Omental fat pad (tissue), 4 donors: Measurements from ENCODE around the gene SDHD. TPM values are rescaled to one million over a fixed set of nuclear protein-coding genes. Genes with fewer than 3 reads are reported as not detected.
A peak's percentile ranks its signal among the peaks of the same experiment; 100 is the strongest.

Source experiments
- ATAC-seq: fragments of 150-250 bp; one replicate; pipeline ENCODE4 v1.9.1; 2016; ENCODE audit warnings: mild to moderate bottlenecking, moderate library complexity; ENCODE audit not compliant: low FRiP score
- DNase-seq: peaks from one replicate; pipeline ENCODE4 v3.0.0-alpha.2; 2019; ENCODE audit warnings: low spot score
- CTCF ChIP-seq, 3 donors: fragments of 450-650 bp; IDR thresholded peaks; one replicate each; pipeline ENCODE4 v1.5.1; 2016 to 2017; ENCODE audit warnings: antibody characterized with exemption in 3 of 3, mild to moderate bottlenecking in 3 of 3, moderate library complexity in 2 of 3
- total RNA-seq, 4 donors: library from RNA; depleted of rRNA; stranded (reverse); fragments of >200 nt; gene quantifications; one replicate each; pipeline ENCODE4 v1.1.0, GENCODE V29; 2016

SDHD gene
- total RNA-seq, 4 donors from 2014 or later, result 85.0 to 145 (median 104) TPM

GRCh38 chr11:112123129-112123528 is 36.5 kb downstream of the SDHD start:
- no peak for TF ChIP-seq CTCF (IDR thresholded peaks at IDR 0.05)

DNA sequence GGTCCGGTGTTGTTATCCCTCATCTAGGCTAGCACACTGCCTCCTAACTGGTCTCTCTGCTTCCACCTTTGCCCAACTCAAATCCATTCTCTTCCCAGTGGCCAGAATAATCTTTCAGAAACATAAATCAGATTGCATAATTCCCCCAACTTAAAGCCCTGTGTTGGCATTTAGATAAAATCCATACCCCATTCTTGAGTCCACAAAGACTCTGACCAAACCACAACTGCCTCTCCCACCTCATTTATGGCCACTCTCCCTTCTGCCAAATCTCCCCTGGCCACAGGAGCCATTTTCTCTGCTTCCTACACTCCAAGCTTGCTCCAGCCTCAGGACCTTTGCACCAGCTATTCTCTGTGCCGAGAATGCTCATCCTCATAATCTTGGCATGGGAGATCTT is 40.4 kb downstream of the SDHD start:
- ATAC-seq, result no peak
- no peak for TF ChIP-seq CTCF (IDR thresholded peaks at IDR 0.05)
- DNase-seq, result no peak

More at GRCh38 chr11:112123129-112123528, 36.5 kb downstream of the SDHD start:
- DNase-seq, result no peak
- no peak for ATAC-seq

- ATAC-seq (no peak), DNase-seq (peak; percentile 37)
- TF ChIP-seq CTCF (IDR thresholded peaks at IDR 0.05), result no peak
Observed at GRCh38 chr11:112128483-112129121, 41.9 kb downstream of the SDHD start.

DNA sequence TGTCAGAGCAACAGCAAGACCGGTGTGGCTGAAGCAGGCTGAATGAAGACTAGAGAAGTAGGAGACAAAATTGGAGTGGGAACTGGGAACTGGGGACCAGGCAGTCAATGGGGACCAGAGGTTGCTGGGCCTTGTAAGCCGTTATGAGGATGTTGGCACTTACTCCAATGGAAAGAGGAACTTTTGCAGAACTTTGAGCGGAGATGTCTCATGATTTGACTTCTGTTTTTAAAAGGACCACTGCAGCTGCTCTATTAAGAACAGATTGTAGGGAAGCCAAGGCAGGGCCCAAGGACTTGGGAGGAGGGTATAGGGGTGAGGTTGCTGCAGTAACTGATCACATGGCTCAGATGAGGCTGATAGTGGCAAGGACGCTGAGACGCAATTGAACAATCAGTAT is 43.0 kb downstream of the SDHD start:
- DNase-seq, result no peak
- ATAC-seq, result no peak
- no peak for TF ChIP-seq CTCF (IDR thresholded peaks at IDR 0.05)

GRCh38 chr11:112132737-112133136 is 46.1 kb downstream of the SDHD start:
- ATAC-seq (no peak), DNase-seq (no peak)
- TF ChIP-seq CTCF (IDR thresholded peaks at IDR 0.05), result no peak

- no peak for TF ChIP-seq CTCF (IDR thresholded peaks at IDR 0.05)
- ATAC-seq, result no peak
- no peak for DNase-seq
Observed at GRCh38 chr11:112134473-112134872, 47.8 kb downstream of the SDHD start.

- no peak for ATAC-seq
- no peak for TF ChIP-seq CTCF (IDR thresholded peaks at IDR 0.05)
- DNase-seq, result no peak
Observed at GRCh38 chr11:112143597-112143996, 56.9 kb downstream of the SDHD start.
